IMR-90 (cell line): ENCODE data around the gene MAGED2. TPM values are rescaled to one million over a fixed set of nuclear protein-coding genes. Genes with fewer than 3 reads are reported as not detected.

Experiments used
- ATAC-seq: fragments of 200-7000 bp; cut with Tn5 transposase; 2 replicates; pipeline ENCODE4 v1.9.1; 2020; ENCODE audit warnings: low read depth, mild to moderate bottlenecking, moderate library complexity
- BruUV-seq: library from RNA; stranded (reverse); fragments of 400-500 nt; replicated peaks from 2 replicates; lab custom pipeline; 2021; lab: Mats Ljungman, UMichigan
- CTCF ChIA-PET: fragments of 300-600 bp; formaldehyde crosslinking; extraction: SDS; loops from one replicate; lab custom pipeline; 2021; ENCODE audit warnings: antibody characterized with exemption; lab: Yijun Ruan, JAX
- POLR2A ChIA-PET: fragments of 300-600 bp; sonication (Branson Sonifier 250); formaldehyde crosslinking; loops from one replicate; lab custom pipeline; 2022; ENCODE audit warnings: antibody characterized with exemption; ENCODE audit not compliant: unreplicated experiment; lab: Charles Lee
- DNase-seq: peaks from one replicate; pipeline ENCODE4 v3.0.0; 2013
- H2AFZ ChIP-seq: replicated peaks from 2 replicates; pipeline ENCODE3; 2013; ENCODE audit warnings: low read length, mild to moderate bottlenecking; ENCODE audit not compliant: poor library complexity
- H2AK5ac ChIP-seq: 2 replicates; pipeline ENCODE4 v1.6.1; 2013; ENCODE audit warnings: low read depth, low read length, inconsistent platforms
- H2AK9ac ChIP-seq: replicated peaks from 2 replicates; pipeline ENCODE3; 2013; ENCODE audit warnings: mild to moderate bottlenecking, low read depth, low read length, moderate library complexity; ENCODE audit not compliant: poor library complexity
- H2BK120ac ChIP-seq: 2 replicates; pipeline ENCODE4 v1.6.1; 2013; ENCODE audit warnings: low read depth, low read length, inconsistent platforms
- H2BK15ac ChIP-seq: 3 replicates; pipeline ENCODE4 v1.6.1; 2013; ENCODE audit warnings: low read depth, low read length, inconsistent platforms
- H2BK20ac ChIP-seq: 2 replicates; pipeline ENCODE4 v1.6.1; 2013; ENCODE audit warnings: low read depth, mild to moderate bottlenecking, inconsistent platforms, low read length, moderate library complexity
- H2BK5ac ChIP-seq: 2 replicates; pipeline ENCODE4 v1.6.1; 2013; ENCODE audit warnings: mild to moderate bottlenecking, low read depth, low read length, inconsistent platforms; ENCODE audit not compliant: poor library complexity, severe bottlenecking
- H3K14ac ChIP-seq: replicated peaks from 2 replicates; pipeline ENCODE4 v1.6.1; 2013; ENCODE audit warnings: low read depth, low read length, inconsistent platforms
- H3K18ac ChIP-seq: 2 replicates; pipeline ENCODE4 v1.6.1; 2013; ENCODE audit warnings: low read depth, low read length, control low read depth
- H3K23ac ChIP-seq: 2 replicates; pipeline ENCODE4 v1.6.1; 2013; ENCODE audit warnings: low read depth, low read length, inconsistent platforms
- H3K27ac ChIP-seq: 2 replicates; pipeline ENCODE4 v1.5.1; 2013; ENCODE audit warnings: mild to moderate bottlenecking, control low read depth, low read length; ENCODE audit not compliant: insufficient read depth
- H3K27me3 ChIP-seq: 2 replicates; pipeline ENCODE4 v1.6.1; 2013; ENCODE audit warnings: low read length; ENCODE audit not compliant: control insufficient read depth, insufficient read depth
- H3K36me3 ChIP-seq: 2 replicates; pipeline ENCODE4 v1.6.1; 2013; ENCODE audit warnings: low read length, mixed read lengths; ENCODE audit not compliant: control insufficient read depth, insufficient read depth
- H3K4ac ChIP-seq: 2 replicates; pipeline ENCODE4 v1.6.1; 2013; ENCODE audit warnings: low read depth, low read length, inconsistent platforms
- H3K4me1 ChIP-seq: 2 replicates; pipeline ENCODE4 v1.6.1; 2013; ENCODE audit warnings: low read length, mixed read lengths; ENCODE audit not compliant: control insufficient read depth, insufficient read depth
- H3K4me2 ChIP-seq: 2 replicates; pipeline ENCODE4 v1.6.1; 2013; ENCODE audit warnings: low read depth, mild to moderate bottlenecking, control low read depth, low read length, moderate library complexity
- H3K4me3 ChIP-seq: 2 replicates; pipeline ENCODE4 v1.5.1; 2013; ENCODE audit warnings: low read depth, mild to moderate bottlenecking, control low read depth, low read length, moderate library complexity; ENCODE audit not compliant: insufficient read depth
- H3K56ac ChIP-seq: 2 replicates; pipeline ENCODE4 v1.6.1; 2013; ENCODE audit warnings: low read length, inconsistent platforms; ENCODE audit not compliant: insufficient read depth; ENCODE audit errors: extremely low read depth
- H3K79me1 ChIP-seq, 2 experiments: 2 replicates each; pipeline ENCODE4 v1.6.1; 2013; ENCODE audit warnings: low read length in 2 of 2, inconsistent platforms in 1 of 2, low read depth in 1 of 2
- H3K9ac ChIP-seq: 2 replicates; pipeline ENCODE4 v1.6.1; 2013; ENCODE audit warnings: low read depth, low read length, control low read depth
- H3K9me1 ChIP-seq: 2 replicates; pipeline ENCODE4 v1.6.1; 2013; ENCODE audit warnings: low read length, inconsistent platforms; ENCODE audit not compliant: insufficient read depth
- H3K9me3 ChIP-seq: 2 replicates; pipeline ENCODE4 v1.6.1; 2013; ENCODE audit warnings: low read length; ENCODE audit not compliant: control insufficient read depth, insufficient read depth
- H4K20me1 ChIP-seq: 2 replicates; pipeline ENCODE4 v1.6.1; 2013; ENCODE audit warnings: low read length, inconsistent platforms; ENCODE audit not compliant: insufficient read depth
- H4K5ac ChIP-seq: 2 replicates; pipeline ENCODE4 v1.6.1; 2013; ENCODE audit warnings: mild to moderate bottlenecking, low read depth, low read length, control low read depth
- H4K8ac ChIP-seq, 2 experiments: 2 replicates each; pipeline ENCODE4 v1.6.1; 2013; ENCODE audit warnings: low read depth in 2 of 2, low read length in 2 of 2, control low read depth in 1 of 2, inconsistent platforms in 1 of 2
- H4K91ac ChIP-seq: 2 replicates; pipeline ENCODE4 v1.6.1; 2013; ENCODE audit warnings: low read depth, low read length, inconsistent platforms; ENCODE audit not compliant: insufficient read depth
- CEBPB ChIP-seq: IDR thresholded peaks from 2 replicates; pipeline ENCODE4 v1.6.1; 2012; ENCODE audit warnings: low read depth, low read length, improper control_type of control experiment
- FOS ChIP-seq: fragments of 150-350 bp; IDR thresholded peaks from 2 replicates; pipeline ENCODE4 v1.6.1; 2016; ENCODE audit warnings: low read depth, low read length
- MAFK ChIP-seq: IDR thresholded peaks from 2 replicates; pipeline ENCODE4 v1.6.1; 2012; ENCODE audit warnings: low read depth, low read length, improper control_type of control experiment
- MXI1 ChIP-seq: IDR thresholded peaks from 2 replicates; pipeline ENCODE4 v1.6.1; 2012; ENCODE audit warnings: low read depth, mild to moderate bottlenecking, low read length, moderate library complexity, borderline replicate concordance
- NFE2L2 ChIP-seq: fragments of 150-350 bp; IDR thresholded peaks from 2 replicates; pipeline ENCODE4 v1.6.1; 2016; ENCODE audit warnings: low read depth, mild to moderate bottlenecking, low read length
- RAD21 ChIP-seq: IDR thresholded peaks from 2 replicates; pipeline ENCODE4 v1.6.1; 2012; ENCODE audit warnings: low read length, improper control_type of control experiment
- WGBS, 2 experiments: methylation state at CpG; one replicate each; pipeline versions ENCODE4 v1.1.5 to v1.1.7; 2013; ENCODE audit warnings: missing lambda C conversion rate in 2 of 2; ENCODE audit not compliant: insufficient read length in 1 of 2; ENCODE audit errors: extremely low coverage in 2 of 2; 5-methylcytosine and 5-hydroxymethylcytosine counted together
- dilution Hi-C: fragments of 300-500 bp; cut with HindIII; formaldehyde crosslinking; loops from one replicate; pipeline ENCODE4 v1.14.3; 2018; ENCODE audit warnings: low sequenced_read_pairs; ENCODE audit not compliant: unreplicated experiment
- in situ Hi-C: fragments of 300-500 bp; cut with MboI; formaldehyde crosslinking; loops from 3 replicates; pipeline ENCODE4 v1.14.3; 2019; ENCODE audit warnings: low sequenced_read_pairs, inconsistent platforms, mixed read lengths
- intact Hi-C: fragments of 100-400 bp; cut with micrococcal nuclease; formaldehyde crosslinking; loops from 2 replicates; pipeline ENCODE4 v1.10.0; 2022
- polyA plus RNA-seq, 3 experiments: library from polyadenylated mRNA; depleted of rRNA; stranded (reverse); fragments of >200 nt; gene quantifications; 2 replicates each; pipeline ENCODE4 v1.2.3, GENCODE V29; 2012; ENCODE audit warnings: low replicate concordance in 1 of 3
- total RNA-seq: library from RNA; depleted of rRNA; stranded (reverse); fragments of >200 nt; gene quantifications from 2 replicates; pipeline ENCODE4 v1.2.3, GENCODE V29; 2012
- TF ChIP-seq, protein P1 (sequence below): conservative IDR thresholded peaks from 2 replicates; pipeline ENCODE4 v1.5.1; 2012; ENCODE audit warnings: mild to moderate bottlenecking, low read depth, low read length, improper control_type of control experiment
- TF ChIP-seq, protein P2 (sequence below): fragments of 150-350 bp; IDR thresholded peaks from 2 replicates; pipeline ENCODE4 v1.6.1; 2016; ENCODE audit warnings: low read depth, mild to moderate bottlenecking, low read length, moderate library complexity, borderline replicate concordance

MAGED2 gene
- total and polyA plus RNA-seq, 2 of the 4 experiments (the other 2 are of a cell fraction), result 301 to 341 TPM

DNA sequence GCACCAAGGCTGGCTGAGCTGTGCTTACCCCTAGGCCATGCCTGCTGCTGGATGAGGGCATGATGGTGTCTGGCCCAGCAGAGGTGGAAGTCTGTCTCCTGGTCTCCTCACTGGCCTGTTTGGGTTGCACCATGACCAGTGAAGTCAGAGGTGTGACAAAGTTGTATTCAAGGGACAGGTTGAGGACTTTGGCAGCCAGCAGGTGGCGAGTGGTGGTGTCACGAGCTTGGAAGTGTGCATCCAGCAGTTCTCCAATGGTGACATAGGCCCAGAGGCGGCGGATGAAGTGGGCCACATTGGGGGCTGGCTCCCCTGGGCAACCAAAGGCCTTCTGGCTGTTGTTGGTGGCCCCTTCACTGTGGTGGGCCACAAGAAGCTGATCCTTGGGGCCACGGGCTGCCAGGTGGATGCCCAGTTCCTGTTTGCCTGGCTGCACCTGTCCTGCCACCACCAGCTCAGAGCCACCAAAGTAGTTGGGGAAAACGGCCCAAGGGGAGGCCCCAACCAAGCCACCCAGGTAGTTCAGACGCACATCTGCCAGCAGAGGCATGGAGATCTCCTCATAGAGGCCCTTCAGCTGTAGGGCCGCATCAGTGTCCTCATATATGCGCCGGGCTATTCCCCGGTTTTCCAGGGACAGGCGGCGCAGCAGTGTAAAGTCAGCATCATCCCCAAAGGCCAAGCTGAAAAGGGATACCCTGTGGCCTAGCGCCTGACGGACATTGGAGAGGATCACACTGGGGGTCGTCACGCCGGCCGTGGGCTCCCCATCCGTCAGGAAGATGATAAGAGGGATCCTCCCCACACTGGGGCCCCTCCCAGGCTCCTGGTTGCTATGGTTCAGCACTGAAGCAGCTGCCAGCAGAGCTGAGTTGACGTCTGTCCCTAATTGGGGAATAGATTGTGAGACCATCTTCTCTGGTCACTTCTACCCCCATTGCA, 49.2 kb upstream of the MAGED2 start:
- no peak overlapping the region for H3K14ac ChIP-seq
- H2AK9ac ChIP-seq, result no peak overlapping the region
- H3K56ac ChIP-seq, result no peak overlapping the region
- no peaks in the 10 kb centered on the region for H3K4me1 ChIP-seq
- ChIA-PET CTCF (no interaction called here), POLR2A (no interaction called here)
- dilution Hi-C loops, result no loop called here
- no peak overlapping the region for H2BK120ac ChIP-seq
- H4K5ac ChIP-seq, result no peak overlapping the region
- no peak overlapping the region for H4K91ac ChIP-seq
- peaks cover 1% of the 10 kb centered on the region; the same call in 1 of the 2 replicates for H3K27me3 ChIP-seq
- H2BK15ac ChIP-seq, result no peak overlapping the region
- in situ Hi-C loops, result no loop called here
- H3K36me3 ChIP-seq, result no peaks in the 10 kb centered on the region
- H3K79me1 ChIP-seq, result no peaks in the 10 kb centered on the region
- DNase-seq (no peak), ATAC-seq (no peak)
- TF ChIP-seq CEBPB (no peak), MAFK (no peak), NFE2L2 (no peak), RAD21 (no peak), MXI1 (no peak), FOS (no peak)
- TF ChIP-seq, protein P1, sequence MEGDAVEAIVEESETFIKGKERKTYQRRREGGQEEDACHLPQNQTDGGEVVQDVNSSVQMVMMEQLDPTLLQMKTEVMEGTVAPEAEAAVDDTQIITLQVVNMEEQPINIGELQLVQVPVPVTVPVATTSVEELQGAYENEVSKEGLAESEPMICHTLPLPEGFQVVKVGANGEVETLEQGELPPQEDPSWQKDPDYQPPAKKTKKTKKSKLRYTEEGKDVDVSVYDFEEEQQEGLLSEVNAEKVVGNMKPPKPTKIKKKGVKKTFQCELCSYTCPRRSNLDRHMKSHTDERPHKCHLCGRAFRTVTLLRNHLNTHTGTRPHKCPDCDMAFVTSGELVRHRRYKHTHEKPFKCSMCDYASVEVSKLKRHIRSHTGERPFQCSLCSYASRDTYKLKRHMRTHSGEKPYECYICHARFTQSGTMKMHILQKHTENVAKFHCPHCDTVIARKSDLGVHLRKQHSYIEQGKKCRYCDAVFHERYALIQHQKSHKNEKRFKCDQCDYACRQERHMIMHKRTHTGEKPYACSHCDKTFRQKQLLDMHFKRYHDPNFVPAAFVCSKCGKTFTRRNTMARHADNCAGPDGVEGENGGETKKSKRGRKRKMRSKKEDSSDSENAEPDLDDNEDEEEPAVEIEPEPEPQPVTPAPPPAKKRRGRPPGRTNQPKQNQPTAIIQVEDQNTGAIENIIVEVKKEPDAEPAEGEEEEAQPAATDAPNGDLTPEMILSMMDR, result no peak
- TF ChIP-seq, protein P2, sequence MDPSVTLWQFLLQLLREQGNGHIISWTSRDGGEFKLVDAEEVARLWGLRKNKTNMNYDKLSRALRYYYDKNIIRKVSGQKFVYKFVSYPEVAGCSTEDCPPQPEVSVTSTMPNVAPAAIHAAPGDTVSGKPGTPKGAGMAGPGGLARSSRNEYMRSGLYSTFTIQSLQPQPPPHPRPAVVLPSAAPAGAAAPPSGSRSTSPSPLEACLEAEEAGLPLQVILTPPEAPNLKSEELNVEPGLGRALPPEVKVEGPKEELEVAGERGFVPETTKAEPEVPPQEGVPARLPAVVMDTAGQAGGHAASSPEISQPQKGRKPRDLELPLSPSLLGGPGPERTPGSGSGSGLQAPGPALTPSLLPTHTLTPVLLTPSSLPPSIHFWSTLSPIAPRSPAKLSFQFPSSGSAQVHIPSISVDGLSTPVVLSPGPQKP, result no peak
- no peak overlapping the region for H2AFZ ChIP-seq
- H4K20me1 ChIP-seq, result no peaks in the 10 kb centered on the region
- BruUV-seq, result no TSS peak
- no peak overlapping the region for H3K4me3 ChIP-seq
- H3K9me1 ChIP-seq, result no peaks in the 10 kb centered on the region
- H3K23ac ChIP-seq, result no peak overlapping the region
- no peak overlapping the region for H2AK5ac ChIP-seq
- no peak overlapping the region for H3K27ac ChIP-seq
- no peaks in the 10 kb centered on the region for H3K9me3 ChIP-seq
- no peak overlapping the region for H4K8ac ChIP-seq
- H3K4me2 ChIP-seq, result no peak overlapping the region
- H3K9ac ChIP-seq, result no peak overlapping the region
- no peak overlapping the region for H3K18ac ChIP-seq
- H3K4ac ChIP-seq, result no peak overlapping the region
- intact Hi-C loops, result no loop called here
- 53% methylated on average over 9 of the region's 21 CpGs; no CpG with 5 or more reads in 1 of the 2 experiments for WGBS, 2 experiments
- no peak overlapping the region for H2BK20ac ChIP-seq
- no peak overlapping the region for H2BK5ac ChIP-seq
